ENCODE data around the gene TNN. TPM values are rescaled to one million over a fixed set of nuclear protein-coding genes. Genes with fewer than 3 reads are reported as not detected.

TNN gene
- total RNA-seq, 1 donor from 2014 or later: 0.11 TPM

GRCh38 chr1:175072099-175072951, 4.7 kb downstream of the TNN start:
- DNase-seq (ENCODE audit: low spot score in 2 of 2): no peak
- TF ChIP-seq CTCF (IDR thresholded peaks at IDR 0.05): no peak
- Histone ChIP-seq H3K9me3 (no peaks in the 10 kb centered on the region), H3K4me3 (peak overlapping the region in 1 of 2 donors; percentile 25), H3K36me3 (no peaks in the 10 kb centered on the region), H3K27me3 (no peaks in the 10 kb centered on the region), H3K27ac (no peak overlapping the region), H3K4me1 (peaks cover 0 to 2% of the 10 kb centered on the region in 2 donors)
- intact Hi-C loops (cut with DNase I): no loop called here

GRCh38 chr1:175073061-175073460, 5.4 kb downstream of the TNN start:
- Histone ChIP-seq H3K9me3 (no peaks in the 10 kb centered on the region), H3K36me3 (no peaks in the 10 kb centered on the region), H3K27me3 (no peaks in the 10 kb centered on the region), H3K4me1 (peaks cover 0 to 2% of the 10 kb centered on the region in 2 donors), H3K27ac (no peak overlapping the region), H3K4me3 (no peak overlapping the region)
- no peak for TF ChIP-seq CTCF (IDR thresholded peaks at IDR 0.05)
- intact Hi-C loops (cut with DNase I): no loop called here
- no peak for DNase-seq (ENCODE audit: low spot score in 2 of 2)

GRCh38 chr1:175073633-175074032, 6.0 kb downstream of the TNN start:
- Histone ChIP-seq H3K27me3 (no peaks in the 10 kb centered on the region), H3K4me3 (no peak overlapping the region), H3K4me1 (peaks cover 0 to 2% of the 10 kb centered on the region in 2 donors), H3K9me3 (no peaks in the 10 kb centered on the region), H3K36me3 (no peaks in the 10 kb centered on the region), H3K27ac (no peak overlapping the region)
- intact Hi-C loops (cut with DNase I): no loop called here
- no peak for DNase-seq (ENCODE audit: low spot score in 2 of 2)
- no peak for TF ChIP-seq CTCF (IDR thresholded peaks at IDR 0.05)

GRCh38 chr1:175075572-175076568, 8.2 kb downstream of the TNN start:
- Histone ChIP-seq H3K27me3 (no peaks in the 10 kb centered on the region), H3K4me1 (peaks cover 0 to 2% of the 10 kb centered on the region in 2 donors), H3K27ac (no peak overlapping the region), H3K36me3 (no peaks in the 10 kb centered on the region), H3K9me3 (no peaks in the 10 kb centered on the region), H3K4me3 (no peak overlapping the region)
- no peak for TF ChIP-seq CTCF (IDR thresholded peaks at IDR 0.05)
- intact Hi-C loops (cut with DNase I): no loop called here
- no peak for DNase-seq (ENCODE audit: low spot score in 2 of 2)

- Histone ChIP-seq H3K4me3 (no peak overlapping the region), H3K27ac (no peak overlapping the region), H3K36me3 (no peaks in the 10 kb centered on the region), H3K9me3 (no peaks in the 10 kb centered on the region), H3K27me3 (no peaks in the 10 kb centered on the region), H3K4me1 (no peaks in the 10 kb centered on the region)
- intact Hi-C loops (cut with DNase I): no loop called here
- DNase-seq (ENCODE audit: low spot score in 2 of 2): no peak
- TF ChIP-seq CTCF (IDR thresholded peaks at IDR 0.05): no peak
Measured at GRCh38 chr1:175077356-175078030, 9.9 kb downstream of the TNN start.
